Left renal pelvis (tissue), 4 donors: ENCODE measurements around the gene CTDSP1. TPM values are rescaled to one million over a fixed set of nuclear protein-coding genes. Genes with fewer than 3 reads are reported as not detected.
A peak's percentile ranks its signal among the peaks of the same experiment; 100 is the strongest.

Source experiments
- DNase-seq, 4 donors: peaks; one replicate each; pipeline ENCODE4 v3.0.0-alpha.2; 2013; ENCODE audit warnings: low read depth in 4 of 4, low spot score in 3 of 4
- polyA plus RNA-seq, 4 donors: library from polyadenylated mRNA; unstranded; fragments of 120-200 nt; gene quantifications; one replicate each; pipeline ENCODE4 v1.2.1, GENCODE V29; 2013; ENCODE audit not compliant: insufficient read length in 4 of 4

The CTDSP1 gene
- polyA plus RNA-seq, 4 donors, result 131 to 162 (median 132) TPM

GRCh38 chr2:218398437-218399390 is 954 bp upstream of the CTDSP1 start:
- no peak for DNase-seq

GRCh38 chr2:218400167-218400929 is 680 bp downstream of the CTDSP1 start:
- DNase-seq, result no peak

- DNase-seq, result no peak
Observed at GRCh38 chr2:218400930-218401881, 1.5 kb downstream of the CTDSP1 start.

- DNase-seq, result no peak
Observed at GRCh38 chr2:218401890-218402289, 2.2 kb downstream of the CTDSP1 start.

- no peak for DNase-seq
Observed at GRCh38 chr2:218402491-218402901, 2.8 kb downstream of the CTDSP1 start.

- no peak for DNase-seq
Observed at GRCh38 chr2:218402911-218403411, 3.3 kb downstream of the CTDSP1 start.

DNA sequence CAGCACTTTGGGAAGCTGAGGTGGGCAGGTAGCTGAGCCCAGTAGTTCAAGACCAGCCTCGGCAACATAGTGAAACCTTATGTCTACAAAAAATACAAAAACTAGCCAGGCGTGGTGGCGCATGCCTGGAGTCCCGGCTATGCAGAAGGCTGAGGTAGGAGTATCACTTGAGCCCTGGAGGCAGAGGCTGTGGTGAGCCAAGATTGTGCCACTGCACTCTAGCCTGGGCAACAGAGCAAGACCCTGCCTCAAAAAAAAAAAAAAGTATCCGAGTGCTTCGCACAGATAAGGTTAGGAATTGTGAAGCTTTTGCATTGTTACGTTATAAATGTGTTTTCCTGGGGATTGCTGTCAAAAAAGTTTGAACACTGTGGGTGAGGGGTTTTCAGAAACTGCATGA is 4.1 kb downstream of the CTDSP1 start:
- no peak for DNase-seq

DNA sequence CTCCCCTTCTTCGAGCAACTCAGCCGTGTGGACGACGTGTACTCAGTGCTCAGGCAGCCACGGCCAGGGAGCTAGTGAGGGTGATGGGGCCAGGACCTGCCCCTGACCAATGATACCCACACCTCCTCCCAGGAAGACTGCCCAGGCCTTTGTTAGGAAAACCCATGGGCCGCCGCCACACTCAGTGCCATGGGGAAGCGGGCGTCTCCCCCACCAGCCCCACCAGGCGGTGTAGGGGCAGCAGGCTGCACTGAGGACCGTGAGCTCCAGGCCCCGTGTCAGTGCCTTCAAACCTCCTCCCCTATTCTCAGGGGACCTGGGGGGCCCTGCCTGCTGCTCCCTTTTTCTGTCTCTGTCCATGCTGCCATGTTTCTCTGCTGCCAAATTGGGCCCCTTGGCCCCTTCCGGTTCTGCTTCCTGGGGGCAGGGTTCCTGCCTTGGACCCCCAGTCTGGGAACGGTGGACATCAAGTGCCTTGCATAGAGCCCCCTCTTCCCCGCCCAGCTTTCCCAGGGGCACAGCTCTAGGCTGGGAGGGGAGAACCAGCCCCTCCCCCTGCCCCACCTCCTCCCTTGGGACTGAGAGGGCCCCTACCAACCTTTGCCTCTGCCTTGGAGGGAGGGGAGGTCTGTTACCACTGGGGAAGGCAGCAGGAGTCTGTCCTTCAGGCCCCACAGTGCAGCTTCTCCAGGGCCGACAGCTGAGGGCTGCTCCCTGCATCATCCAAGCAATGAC is 4.8 kb downstream of the CTDSP1 start:
- no peak for DNase-seq

GRCh38 chr2:218405086-218405745 is 5.5 kb downstream of the CTDSP1 start:
- no peak for DNase-seq

DNA sequence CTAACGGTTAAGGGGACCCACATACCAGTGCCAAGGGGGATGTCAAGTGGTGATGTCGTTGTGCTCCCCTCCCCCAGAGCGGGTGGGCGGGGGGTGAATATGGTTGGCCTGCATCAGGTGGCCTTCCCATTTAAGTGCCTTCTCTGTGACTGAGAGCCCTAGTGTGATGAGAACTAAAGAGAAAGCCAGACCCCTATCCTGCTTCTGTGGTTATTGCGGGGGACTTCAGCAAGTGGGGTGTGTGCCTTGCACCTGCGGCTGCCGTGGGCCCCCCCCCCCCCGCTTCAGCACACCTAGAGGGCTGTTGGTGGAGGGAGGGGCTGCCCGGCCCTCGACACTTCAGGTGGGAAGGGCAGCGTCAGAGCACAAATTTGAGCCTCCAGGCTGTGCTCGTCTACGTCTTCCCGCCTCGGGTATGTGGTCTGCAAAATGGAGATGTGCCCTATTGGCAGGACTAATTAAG is 6.1 kb downstream of the CTDSP1 start:
- no peak for DNase-seq

DNA sequence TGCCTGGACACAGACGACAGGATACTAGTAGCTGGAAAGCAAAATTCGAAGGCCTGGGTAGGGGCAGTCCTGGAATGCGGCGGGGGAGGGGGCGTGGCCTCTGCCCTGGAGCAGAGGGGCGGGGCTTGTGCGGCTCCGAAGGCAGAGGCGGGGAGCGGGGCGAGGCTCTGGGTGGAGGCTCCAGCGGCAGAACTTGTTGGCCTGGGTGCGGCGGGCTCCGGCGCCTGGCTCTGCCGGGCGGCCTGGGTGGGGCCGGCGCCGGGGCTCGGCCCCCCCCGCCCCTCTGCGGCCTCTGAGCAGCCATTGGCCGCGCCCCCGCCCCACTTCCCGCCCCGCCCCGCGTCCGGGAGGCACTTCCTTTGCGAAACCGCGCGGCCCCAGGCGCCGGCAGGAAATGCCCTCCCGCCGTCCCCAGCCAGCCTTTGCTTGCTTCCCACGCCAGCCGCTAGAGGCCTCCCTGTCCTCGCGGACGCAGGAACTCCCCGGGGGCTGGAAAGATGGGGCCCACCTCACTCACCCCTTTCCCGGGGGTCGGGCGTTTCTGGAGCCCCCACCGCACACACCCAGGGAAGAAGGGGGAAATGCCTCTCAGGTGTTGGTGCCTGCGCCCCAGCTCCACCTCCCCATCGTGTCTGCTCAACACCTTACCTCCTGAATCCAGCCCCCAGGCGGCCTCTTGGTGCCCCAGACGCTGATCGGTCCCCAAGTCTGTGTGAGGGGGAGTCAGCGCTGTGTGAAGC is 6.7 kb downstream of the CTDSP1 start:
- DNase-seq, result peak in 2 of 4 donors; percentile 89

GRCh38 chr2:218406949-218407618 is 7.4 kb downstream of the CTDSP1 start:
- peak in 1 of 4 donors; percentile 48 for DNase-seq

DNA sequence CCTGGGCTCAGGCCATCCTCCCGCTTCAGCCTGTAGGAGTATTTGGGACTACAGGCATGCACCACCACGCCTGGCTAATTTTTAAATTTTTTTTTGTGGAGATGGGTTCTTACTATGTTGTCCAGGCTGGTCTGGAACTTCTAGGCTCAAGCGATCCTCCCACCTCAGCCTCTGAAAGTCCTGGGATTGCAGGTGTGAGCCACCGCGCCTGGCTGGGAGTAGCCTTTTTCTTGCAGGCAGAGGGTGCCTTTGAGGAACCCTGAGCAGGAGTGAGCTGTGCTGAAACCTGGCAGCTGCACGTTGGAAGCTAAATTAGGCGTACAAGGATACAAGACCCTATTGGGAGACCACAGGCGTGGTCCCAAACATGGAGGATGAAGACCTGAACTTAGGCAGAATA is 8.0 kb downstream of the CTDSP1 start:
- no peak for DNase-seq

DNA sequence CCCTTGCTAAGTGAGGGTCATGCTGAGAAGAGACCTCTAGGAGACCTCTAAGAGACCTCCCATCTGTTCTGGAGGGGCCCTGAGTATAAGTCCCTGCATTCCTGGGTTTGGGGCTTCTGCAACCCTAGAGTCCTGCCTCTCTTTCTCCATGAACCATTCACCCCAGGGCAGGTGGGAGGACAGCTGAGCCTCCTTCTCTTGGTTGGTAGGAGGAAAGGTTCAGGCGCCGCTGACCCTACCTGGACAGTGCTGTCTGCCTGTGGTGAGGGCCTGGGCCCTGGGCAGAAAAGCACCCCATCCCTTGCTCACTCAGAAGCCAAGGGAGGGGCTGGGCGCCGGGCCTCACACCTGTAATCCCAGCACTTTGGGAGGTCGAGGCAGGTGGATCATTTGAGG is 18.7 kb downstream of the CTDSP1 start:
- no peak for DNase-seq

- DNase-seq, result no peak
Observed at GRCh38 chr2:218418717-218419458, 19.2 kb downstream of the CTDSP1 start, which contains the start of gene VIL1. Gene VIL1, plus strand, starts transcription at chr2:218419123. Its CDS starts 4,656 bp downstream, at chr2:218423779.

GRCh38 chr2:218419630-218420216 is 20.1 kb downstream of the CTDSP1 start:
- DNase-seq, result no peak

GRCh38 chr2:218421027-218421426 is 21.4 kb downstream of the CTDSP1 start:
- DNase-seq, result no peak
